ENCODE measurements around the gene CLCN4.

Gene CLCN4

GRCh38 chrX:10167573-10167972 is 10.8 kb downstream of the CLCN4 start:
- peak in 1 of 5 experiments; percentile 18 for DNase-seq

GRCh38 chrX:10168226-10168625 is 11.5 kb downstream of the CLCN4 start:
- DNase-seq: no peak

DNA sequence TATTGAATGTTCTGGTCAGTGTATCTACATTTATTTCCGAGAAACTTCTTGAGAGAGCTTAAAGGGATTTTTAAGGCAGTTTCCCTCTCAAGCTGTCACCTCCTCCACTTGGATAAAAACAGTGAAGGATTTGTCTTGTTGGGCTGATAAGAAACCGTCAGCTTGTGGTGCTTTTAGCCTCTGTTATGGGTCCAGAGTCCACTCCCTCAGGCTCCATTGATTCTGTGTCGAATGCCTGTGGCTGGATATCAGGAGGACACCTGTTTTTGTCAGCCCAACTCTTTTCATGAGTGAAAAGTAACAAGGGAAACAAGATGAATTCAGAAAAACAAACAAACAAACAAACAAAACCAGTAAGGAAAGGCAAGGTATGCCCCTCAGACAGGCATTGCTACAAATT is 12.4 kb downstream of the CLCN4 start:
- no peak for DNase-seq

DNA sequence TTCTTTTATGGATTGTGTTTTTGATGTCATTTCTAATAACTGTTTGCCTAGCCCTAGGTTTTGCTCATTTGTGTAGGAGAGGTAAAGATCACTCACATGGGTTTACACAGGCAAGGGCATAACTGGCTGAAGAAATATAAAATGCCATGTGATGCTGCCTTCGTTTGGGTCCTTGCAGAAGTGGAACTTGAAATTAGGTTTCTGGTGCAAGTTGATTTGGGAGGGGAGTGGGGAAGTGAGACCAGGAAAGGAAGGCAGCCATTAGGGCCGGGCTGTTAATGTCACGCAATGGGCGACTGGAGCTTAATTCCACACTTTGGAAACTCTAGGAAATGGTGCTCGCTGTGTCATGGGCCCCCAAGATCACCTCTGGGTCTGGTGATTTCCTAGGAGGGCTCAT is 14.5 kb downstream of the CLCN4 start:
- no peak for DNase-seq

DNA sequence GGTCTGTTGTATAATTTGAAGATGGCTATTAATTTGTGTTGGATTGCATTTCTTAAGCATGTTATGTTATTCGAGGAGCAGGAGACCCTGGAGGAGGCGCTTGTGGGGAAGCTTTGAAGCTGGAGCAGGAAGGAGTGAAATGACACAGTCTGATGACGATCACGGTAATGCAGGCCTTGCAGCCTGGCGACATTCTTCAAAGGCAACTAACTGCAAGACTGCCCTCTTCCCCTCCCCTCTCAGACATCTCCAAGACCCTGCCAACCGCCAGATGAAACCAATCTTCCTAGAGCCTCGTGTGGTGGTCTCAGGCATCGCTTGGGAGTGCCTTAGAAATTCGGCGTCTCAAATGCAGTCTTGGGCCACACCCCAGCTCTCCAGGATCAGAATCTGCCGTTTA is 16.1 kb downstream of the CLCN4 start:
- peak in 1 of 5 experiments; percentile 7 for DNase-seq

- DNase-seq: no peak
These were observed 16.6 kb downstream of the CLCN4 start for GRCh38 chrX:10173331-10173900.

GRCh38 chrX:10174051-10174450 is 17.3 kb downstream of the CLCN4 start:
- no peak for DNase-seq

DNA sequence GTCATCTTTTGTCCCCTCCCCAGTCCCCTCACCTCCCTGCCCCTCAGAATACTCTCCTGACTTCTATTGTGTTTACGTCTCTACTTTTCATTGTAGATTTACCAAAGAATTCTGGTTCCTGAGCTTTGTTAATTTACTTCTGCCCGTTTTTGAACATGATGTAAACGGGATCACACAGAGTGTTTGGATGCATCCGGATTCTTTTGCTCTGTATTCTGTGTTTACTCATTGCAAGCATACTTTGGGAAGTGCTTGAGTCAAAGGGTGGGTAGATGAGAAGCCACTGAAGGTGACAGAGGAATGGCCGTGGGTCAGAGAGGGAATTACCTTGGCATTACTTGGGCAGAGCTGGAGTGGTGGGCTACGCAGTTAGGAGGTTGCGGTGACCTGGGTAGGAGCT is 18.0 kb downstream of the CLCN4 start:
- no peak for DNase-seq

DNA sequence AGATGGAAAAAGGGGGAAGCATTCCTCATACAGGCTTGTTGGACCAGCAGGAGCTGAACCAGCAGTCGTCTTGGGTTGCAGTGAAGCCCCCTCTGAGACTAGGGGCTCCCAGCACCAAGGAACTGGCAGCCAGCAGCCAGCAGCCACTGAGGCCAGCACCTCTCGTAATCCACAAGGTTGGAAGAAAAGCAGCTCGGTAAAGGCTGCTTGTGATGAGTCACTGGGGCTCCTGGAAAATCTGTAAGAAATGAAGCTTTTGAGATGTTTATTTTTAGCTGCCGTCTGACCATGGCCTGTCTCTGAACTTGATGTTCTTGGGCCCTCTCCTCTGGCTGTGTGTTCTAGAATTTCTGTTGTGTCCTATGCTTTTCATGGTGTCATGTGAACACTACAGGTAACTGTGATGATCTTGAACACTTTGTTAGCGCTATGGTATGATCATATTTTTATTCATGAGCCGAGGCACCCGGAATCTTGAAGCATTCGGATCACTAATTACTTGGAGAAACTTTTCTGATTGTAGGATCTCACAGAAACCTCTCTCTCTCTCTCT is 18.6 kb downstream of the CLCN4 start:
- no peak for DNase-seq

DNA sequence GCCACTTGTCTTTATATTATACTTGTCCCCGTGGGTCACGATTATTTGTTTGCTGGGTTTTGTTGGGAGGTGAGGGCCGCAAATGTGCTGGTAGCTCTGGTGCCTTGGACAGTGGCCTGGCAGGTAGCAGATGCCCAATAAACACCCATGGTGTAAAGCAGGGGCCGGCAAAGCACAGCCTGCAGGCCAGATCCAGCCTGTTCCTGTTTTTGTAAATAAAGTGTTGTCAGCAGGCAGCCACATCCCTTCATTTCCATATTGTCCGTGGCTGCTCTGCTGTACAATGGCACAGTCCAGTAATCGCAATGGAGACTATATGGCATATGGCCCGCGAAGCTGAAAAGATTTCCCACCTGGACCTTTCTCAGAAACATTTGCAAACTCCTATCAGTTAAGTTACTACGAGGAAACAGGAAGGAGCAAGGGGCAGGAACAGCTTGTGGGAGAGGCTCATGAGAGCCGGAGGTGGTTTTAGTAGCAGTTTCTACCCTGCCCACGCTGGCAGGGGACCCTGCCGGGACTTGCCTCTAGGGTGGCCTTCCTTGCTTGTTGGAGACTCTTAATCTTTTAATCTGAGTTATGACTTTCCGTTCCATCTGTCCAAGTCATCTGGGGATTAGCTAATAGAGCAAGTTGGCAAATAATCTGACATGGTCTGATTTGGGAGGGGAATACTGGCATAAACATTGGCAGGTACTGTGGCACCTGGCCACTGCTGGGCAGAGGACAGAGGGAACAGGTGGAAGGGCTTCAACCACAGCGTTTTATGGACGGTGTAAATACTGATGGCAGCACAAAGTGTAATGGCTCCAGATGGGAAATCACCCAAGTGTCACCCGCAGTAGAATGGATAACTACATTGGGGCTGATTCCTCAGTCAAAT is 19.6 kb downstream of the CLCN4 start:
- DNase-seq: no peak

DNA sequence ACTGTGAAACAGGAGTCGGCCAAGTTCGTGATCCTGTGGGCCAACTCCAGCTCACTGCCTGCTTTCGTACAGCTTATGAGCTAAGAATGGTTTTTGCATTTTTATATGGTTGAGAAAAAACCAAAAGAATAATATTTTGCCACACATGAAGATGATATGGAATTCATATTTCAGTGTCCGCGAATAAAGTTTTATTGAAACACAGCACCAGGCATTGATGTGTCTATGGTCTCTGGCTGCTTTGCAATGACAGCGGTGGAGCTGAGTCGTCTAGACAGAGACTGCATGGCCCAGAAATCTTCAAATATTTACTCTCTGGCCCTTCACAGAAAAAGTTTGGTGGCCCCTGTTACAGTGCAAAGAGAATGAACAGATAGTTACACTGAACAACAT is 20.2 kb downstream of the CLCN4 start:
- DNase-seq: no peak

GRCh38 chrX:10177601-10178000 is 20.8 kb downstream of the CLCN4 start:
- no peak for DNase-seq

GRCh38 chrX:10178866-10179463 is 22.2 kb downstream of the CLCN4 start:
- DNase-seq: no peak

DNA sequence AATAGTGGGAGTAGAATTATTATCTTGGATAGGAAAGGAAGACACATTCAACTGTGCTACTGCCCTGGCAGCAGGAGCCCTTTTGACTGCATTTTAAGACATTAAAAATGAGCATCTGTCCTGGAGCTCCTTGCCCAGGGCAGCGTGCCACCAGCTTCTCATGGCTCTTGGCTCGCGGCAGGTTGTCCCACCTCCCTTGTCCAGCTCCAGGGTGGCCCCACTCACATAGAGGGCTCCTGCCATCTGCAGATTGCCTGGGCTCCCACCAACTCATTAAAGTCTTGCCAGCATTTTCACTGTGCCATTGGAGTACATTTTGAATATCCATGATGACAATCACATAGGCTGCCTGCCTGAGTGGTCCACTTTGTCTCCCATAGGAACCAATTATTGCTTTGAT is 27.0 kb downstream of the CLCN4 start:
- no peak for DNase-seq

DNA sequence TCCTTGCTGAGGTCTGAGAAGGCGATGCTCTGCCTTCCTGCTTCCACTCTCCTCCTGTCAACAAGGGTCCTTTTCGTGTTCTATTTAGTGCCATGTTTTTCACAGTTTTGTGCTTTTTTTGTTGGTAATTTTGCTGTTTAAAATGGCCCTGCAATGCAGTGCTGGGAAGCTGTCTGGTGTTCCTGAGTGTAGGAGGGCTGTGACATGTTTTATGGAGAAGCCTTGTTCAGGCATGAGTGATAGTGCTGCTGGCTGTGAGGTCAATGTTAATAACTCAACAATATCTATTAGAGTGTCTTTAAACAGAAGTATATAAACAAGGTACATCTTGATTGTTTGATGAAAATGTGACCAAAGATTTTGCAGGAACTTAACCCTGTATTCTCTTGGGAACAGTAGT is 27.6 kb downstream of the CLCN4 start:
- no peak for DNase-seq

- no peak for DNase-seq
These were observed 29.6 kb downstream of the CLCN4 start for GRCh38 chrX:10186355-10186754.

DNA sequence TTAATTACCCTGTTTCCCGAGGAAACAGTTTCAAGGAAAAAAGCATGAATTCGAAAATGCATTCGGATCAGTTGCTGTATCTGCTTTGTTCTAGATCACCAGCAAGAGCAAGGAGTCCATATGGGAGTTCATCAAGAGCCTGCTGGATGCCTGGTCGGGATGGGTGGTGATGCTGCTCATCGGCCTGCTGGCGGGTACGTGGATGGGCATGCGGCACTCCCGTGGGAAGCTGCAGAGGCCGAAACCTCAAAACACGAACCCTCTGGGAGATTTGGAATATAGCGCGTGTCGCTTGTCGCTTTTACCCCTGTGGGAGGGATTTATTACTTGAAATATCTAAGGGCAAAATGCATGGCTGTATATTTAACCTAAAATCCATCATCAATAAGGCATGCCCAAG is 30.6 kb downstream of the CLCN4 start:
- no peak for DNase-seq

GRCh38 chrX:10189317-10190268 is 32.8 kb downstream of the CLCN4 start:
- DNase-seq: peak; percentile 13 to 54 (median 37)

GRCh38 chrX:10190367-10190766 is 33.6 kb downstream of the CLCN4 start:
- DNase-seq: peak in 1 of 5 experiments; percentile 10

DNA sequence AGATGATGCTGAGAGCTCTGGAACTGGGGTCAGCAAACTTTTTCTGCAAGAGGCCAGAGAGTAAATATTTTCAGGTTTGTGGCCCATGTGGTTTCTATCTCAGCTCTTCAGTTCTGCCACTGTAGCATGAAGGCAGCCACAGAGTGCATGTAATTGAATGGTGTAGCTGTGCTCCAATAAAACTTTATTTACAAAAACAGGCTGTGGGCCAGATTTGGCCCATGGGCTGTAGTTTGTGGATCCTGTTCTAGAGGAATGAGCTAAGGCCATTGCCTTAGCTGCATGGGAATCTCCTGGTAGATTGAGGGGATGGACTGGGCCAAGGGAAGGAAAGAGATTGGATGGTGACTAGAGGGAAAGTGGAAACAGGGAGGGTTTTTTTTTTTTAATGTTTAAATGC is 36.8 kb downstream of the CLCN4 start:
- DNase-seq: no peak

DNA sequence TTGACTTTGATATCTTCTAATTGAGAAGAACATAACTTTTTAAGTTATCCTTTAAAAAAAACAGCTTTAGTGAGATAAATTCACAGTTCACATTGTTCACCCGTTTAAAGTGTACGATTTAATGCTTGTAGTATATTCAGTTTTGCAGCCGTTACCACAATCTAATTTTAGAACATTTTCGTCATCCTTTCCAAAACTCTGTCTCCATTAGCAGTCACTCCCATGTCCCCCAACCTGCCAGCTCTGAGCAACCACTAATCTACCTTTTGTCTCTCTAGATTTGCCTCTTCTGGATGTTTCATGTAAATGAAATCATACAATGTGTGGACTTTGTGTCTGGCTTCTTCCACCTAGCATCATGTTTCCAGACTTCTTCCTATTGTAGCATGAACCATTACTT is 38.6 kb downstream of the CLCN4 start:
- DNase-seq: no peak

GRCh38 chrX:10195947-10196346 is 39.2 kb downstream of the CLCN4 start:
- DNase-seq: no peak

All from T-helper 2 cell (primary cell).